K562 (cell line): Measurements from ENCODE around the gene DHCR7. TPM values are rescaled to one million over a fixed set of nuclear protein-coding genes. Genes with fewer than 3 reads are reported as not detected.

Source experiments
- ATAC-seq: fragments of 200-7000 bp; cut with Tn5 transposase; 3 replicates; pipeline ENCODE4 v1.9.1; 2020; ENCODE audit warnings: moderate library complexity
- BruUV-seq: library from RNA; stranded (reverse); fragments of 400-500 nt; replicated peaks from 2 replicates; lab custom pipeline; 2021; lab: Mats Ljungman, UMichigan
- CTCF ChIA-PET: fragments of 300-600 bp; formaldehyde crosslinking; extraction: SDS; loops from one replicate; lab custom pipeline; 2021; ENCODE audit warnings: low intra/inter-chr PET ratio; lab: Yijun Ruan, JAX
- POLR2A ChIA-PET: fragments of 300-600, 350-650 bp; sonication (Branson Sonifier 250); formaldehyde crosslinking; extraction: SDS; loops from one replicate; lab custom pipeline; 2021; ENCODE audit warnings: antibody characterized with exemption, inconsistent platforms; lab: Yijun Ruan, JAX
- DNase-seq, 4 experiments: peaks; one replicate each; pipeline versions ENCODE4 v3.0.0 to v3.0.0-alpha.2; 2011 to 2018; ENCODE audit warnings: low spot score in 3 of 4, mixed read lengths in 3 of 4; ENCODE audit errors: extremely low read depth in 1 of 4
- FAIRE-seq: peaks from 2 replicates; lab custom pipeline; 2011; peaks lifted over from hg19 to GRCh38; lab: Jason Lieb, UNC
- H2AFZ ChIP-seq: 2 replicates; pipeline ENCODE4 v1.6.0; 2011; ENCODE audit warnings: low read depth, low read length, control low read depth, inconsistent platforms
- H3K27ac ChIP-seq: fragments of 200-600 bp; 3 replicates; pipeline ENCODE4 v1.8.0; 2011; ENCODE audit warnings: low read depth, mild to moderate bottlenecking, control low read depth, inconsistent platforms, low read length, moderate library complexity, mixed read lengths; ENCODE audit errors: extremely low read depth
- H3K27me3 ChIP-seq, 2 experiments: fragments of 300-600 bp in 1 of 2; 2 replicates in 1 of 2; 3 replicates in 1 of 2; pipeline versions ENCODE4 v1.6.0 to v1.8.0; 2011; ENCODE audit warnings: inconsistent platforms in 2 of 2, low read length in 2 of 2, mild to moderate bottlenecking in 1 of 2, mixed read lengths in 1 of 2, moderate library complexity in 1 of 2; ENCODE audit not compliant: control insufficient read depth in 2 of 2, insufficient read depth in 2 of 2
- H3K36me3 ChIP-seq: fragments of 300-600 bp; 3 replicates; pipeline ENCODE4 v1.8.0; 2011; ENCODE audit warnings: mild to moderate bottlenecking, low read length, inconsistent platforms; ENCODE audit not compliant: control insufficient read depth, insufficient read depth
- H3K4me1 ChIP-seq, 2 experiments: fragments of 200-600 bp in 1 of 2; replicated peaks in 1 of 2; 2 replicates in 1 of 2; 3 replicates in 1 of 2; pipeline versions ENCODE4 v1.5.1 to v1.8.0; 2011; ENCODE audit warnings: inconsistent platforms in 2 of 2, low read length in 2 of 2, mild to moderate bottlenecking in 1 of 2, mixed read lengths in 1 of 2, moderate library complexity in 1 of 2; ENCODE audit not compliant: control insufficient read depth in 2 of 2, insufficient read depth in 2 of 2
- H3K4me2 ChIP-seq: 2 replicates; pipeline ENCODE4 v1.6.1; 2011; ENCODE audit warnings: low read length, control low read depth, inconsistent platforms, mixed read lengths; ENCODE audit not compliant: insufficient read depth
- H3K4me3 ChIP-seq: fragments of 200-600 bp; sonication (generic), shearing (Covaris generic); 2 replicates; pipeline ENCODE4 v1.5.1; 2016; ENCODE audit warnings: control low read depth, inconsistent platforms
- H3K79me2 ChIP-seq: fragments of 200-600 bp; 3 replicates; pipeline ENCODE4 v1.8.0; 2011; ENCODE audit warnings: low read length, inconsistent platforms; ENCODE audit not compliant: control insufficient read depth, insufficient read depth
- H3K9ac ChIP-seq, 2 experiments: 2 replicates each; pipeline versions ENCODE4 v1.6.0 to v1.6.1; 2011; ENCODE audit warnings: low read depth in 2 of 2, low read length in 2 of 2, control low read depth in 1 of 2, inconsistent platforms in 1 of 2, mild to moderate bottlenecking in 1 of 2, mixed read lengths in 1 of 2; ENCODE audit not compliant: insufficient read depth in 1 of 2
- H3K9me1 ChIP-seq: one replicate; pipeline ENCODE4 v1.6.0; 2011; ENCODE audit warnings: inconsistent platforms, mild to moderate bottlenecking, low read length, moderate library complexity; ENCODE audit not compliant: control insufficient read depth, insufficient read depth
- H3K9me3 ChIP-seq: replicated peaks from 2 replicates; pipeline ENCODE4 v1.5.1; 2011; ENCODE audit warnings: low read depth, low read length, inconsistent platforms; ENCODE audit not compliant: control insufficient read depth, insufficient read depth
- H4K20me1 ChIP-seq: replicated peaks from 2 replicates; pipeline ENCODE4 v1.6.1; 2011; ENCODE audit warnings: low read length, inconsistent platforms, mixed read lengths; ENCODE audit not compliant: control insufficient read depth, insufficient read depth
- BHLHE40 ChIP-seq: IDR thresholded peaks from 2 replicates; pipeline ENCODE4 v1.6.1; 2011; ENCODE audit warnings: low read length, improper control_type of control experiment
- CBFA2T3 ChIP-seq: fragments of 450-650 bp; IDR thresholded peaks from 2 replicates; pipeline ENCODE4 v1.6.1; 2017
- CCNT2 ChIP-seq: IDR thresholded peaks from 2 replicates; pipeline ENCODE4 v1.6.1; 2011; ENCODE audit warnings: borderline replicate concordance, low read depth, mild to moderate bottlenecking, moderate library complexity, mixed read lengths, low read length; ENCODE audit not compliant: insufficient read length; ENCODE audit errors: extremely low read depth
- EHMT2 ChIP-seq: fragments of 450-650 bp; IDR thresholded peaks from 2 replicates; pipeline ENCODE4 v1.6.1; 2018; ENCODE audit warnings: antibody characterized with exemption
- ERF ChIP-seq: fragments of 450-650 bp; formaldehyde crosslinking; IDR thresholded peaks from 2 replicates; pipeline ENCODE4 v1.4.0; 2020; ENCODE audit warnings: mild to moderate bottlenecking, mixed read lengths
- MCM5 ChIP-seq: fragments of 450-650 bp; IDR thresholded peaks from 2 replicates; pipeline ENCODE4 v1.6.1; 2016; ENCODE audit warnings: low read depth
- MEIS2 ChIP-seq: fragments of 450-650 bp; IDR thresholded peaks from 2 replicates; pipeline ENCODE4 v1.6.1; 2014; ENCODE audit warnings: mild to moderate bottlenecking; ENCODE audit not compliant: partially characterized antibody
- NR3C1 ChIP-seq: sonication (generic); formaldehyde crosslinking; IDR thresholded peaks from 2 replicates; pipeline ENCODE4 v1.8.1; 2022; ENCODE audit warnings: missing genetic modification reagents
- ZNF3 ChIP-seq: fragments of 250-450 bp; sonication (Bioruptor Pico); IDR thresholded peaks from 2 replicates; pipeline ENCODE4 v1.5.0; 2021; ENCODE audit warnings: mild to moderate bottlenecking, moderate library complexity
- ZNF347 ChIP-seq: fragments of 450-650 bp; formaldehyde crosslinking; IDR thresholded peaks from 2 replicates; pipeline ENCODE4 v1.4.0; 2020; ENCODE audit warnings: low read depth, mild to moderate bottlenecking, moderate library complexity
- WGBS: fragments of 100-300 bp; shearing (Covaris generic); methylation state at CpG from one replicate; pipeline ENCODE4 v1.1.6; 2016; ENCODE audit warnings: low coverage, mixed read lengths; ENCODE audit not compliant: insufficient coverage; ENCODE audit errors: missing lambda C conversion rate; 5-methylcytosine and 5-hydroxymethylcytosine counted together
- in situ Hi-C: fragments of 300-500 bp; cut with MboI; formaldehyde crosslinking; loops from 4 replicates; pipeline ENCODE4 v1.15.0; 2018; ENCODE audit warnings: inconsistent platforms, mixed read lengths
- intact Hi-C: fragments of 100-400 bp; cut with micrococcal nuclease; formaldehyde crosslinking; loops from 2 replicates; pipeline ENCODE4 v1.14.2; 2022
- polyA plus RNA-seq, 8 experiments: library from polyadenylated mRNA; depleted of rRNA in 4 of 8; stranded (reverse) in 5 of 8; unstranded in 3 of 8; fragments of >200 nt; fragmentation: Nextera tagmentation in 2 of 8; fragmentation: Illumina TruSeq in 1 of 8; extraction: Ambion mirVana in 2 of 8; extraction: Trizol in 1 of 8; gene quantifications; 2 replicates each; pipeline versions ENCODE4 v1.2.1 to v1.2.3, GENCODE V29; 2011 to 2014; ENCODE audit warnings: inconsistent platforms in 1 of 8, missing spikeins in 1 of 8
- total RNA-seq, 7 experiments: library from RNA; depleted of rRNA in 6 of 7; stranded (reverse); fragments of >200 nt in 6 of 7; fragmentation: Illumina TruSeq in 2 of 7; extraction: Trizol in 2 of 7; gene quantifications; 2 replicates each; pipeline versions ENCODE4 v1.2.1 to v1.2.3, GENCODE V29; 2011 to 2021; ENCODE audit warnings: low replicate concordance in 1 of 7

Gene DHCR7
- total and polyA plus RNA-seq, 9 of the 15 experiments (the other 6 are each of a cell fraction or from before 2014, with no cell fraction given): 8.4 to 192 (median 82.4) TPM

- H3K4me2 ChIP-seq: no peak overlapping the region
- no peak overlapping the region for H3K27ac ChIP-seq
- in situ Hi-C loops (no loop called here), intact Hi-C loops (no loop called here)
- FAIRE-seq: no peak
- ATAC-seq: no peak
- no peak overlapping the region for H2AFZ ChIP-seq
- H3K27me3 ChIP-seq: peaks cover 2 to 9% of the 10 kb centered on the region in 2 experiments
- H3K9ac ChIP-seq: no peak overlapping the region
- CTCF ChIA-PET: no interaction called here
- peaks cover 37% of the 10 kb centered on the region for H4K20me1 ChIP-seq
- H3K9me3 ChIP-seq: no peaks in the 10 kb centered on the region
- TF ChIP-seq CCNT2: no peak
- no peak for TF ChIP-seq BHLHE40
- no peak for TF ChIP-seq MEIS2
- no peak for TF ChIP-seq EHMT2
- no peak for TF ChIP-seq ZNF347 (CRISPR knock-in tag)
- no peak for TF ChIP-seq CBFA2T3
- TF ChIP-seq ERF (CRISPR knock-in tag): no peak
- no peak for TF ChIP-seq MCM5
- TF ChIP-seq ZNF3: no peak
- TF ChIP-seq NR3C1 (CRISPR knock-in tag): no peak
- no peak for DNase-seq
- H3K4me3 ChIP-seq: no peak overlapping the region
- peaks cover 5% of the 10 kb centered on the region for H3K9me1 ChIP-seq
- no peaks in the 10 kb centered on the region for H3K79me2 ChIP-seq
- H3K36me3 ChIP-seq: peaks cover 55% of the 10 kb centered on the region
- WGBS: 79% methylated on average over 18 of the region's 18 CpGs
- H3K4me1 ChIP-seq: peaks cover 9 to 15% of the 10 kb centered on the region in 2 experiments; a peak in 3 of 5 replicates
- POLR2A ChIA-PET: no interaction called here
- TSS peak; percentile 56 for BruUV-seq
Observed at GRCh38 chr11:71434576-71435130, 13.5 kb downstream of the DHCR7 start.
